ENCODE results near the gene COX19.

GRCh38 chr7:936386-937054 is 38.8 kb downstream of the COX19 start:
- TF ChIP-seq CTCF (IDR thresholded peaks at IDR 0.05) (no peak), EP300 (IDR thresholded peaks at IDR 0.05) (no peak)
